ENCODE measurements around the gene RCN1.
"Not testable (repeated sequence)": the region's sequence is repeated elsewhere in the genome, so short reads cannot be mapped to it uniquely, and the experiment has no call there.

RCN1 gene

GRCh38 chr11:32090545-32091370, at the start of gene RCN1:
RCN1 (plus strand) TSS chr11:32091074; CDS start chr11:32091197, 123 bp downstream.
- DNase-seq (ENCODE audit: low spot score): peak; percentile 14

GRCh38 chr11:32043737-32044136, 47.1 kb upstream of the RCN1 start:
- no peak for DNase-seq (ENCODE audit: low spot score)

GRCh38 chr11:32044158-32044863, 46.6 kb upstream of the RCN1 start:
- DNase-seq (ENCODE audit: low spot score): no peak

GRCh38 chr11:32045456-32045855, 45.4 kb upstream of the RCN1 start:
- no peak for DNase-seq (ENCODE audit: low spot score)

GRCh38 chr11:32050264-32050663, 40.6 kb upstream of the RCN1 start:
- DNase-seq (ENCODE audit: low spot score): no peak

- DNase-seq (ENCODE audit: low spot score): peak; percentile 44
These were observed 38.7 kb upstream of the RCN1 start for GRCh38 chr11:32052215-32052614.

GRCh38 chr11:32053151-32053888, 37.6 kb upstream of the RCN1 start:
- DNase-seq (ENCODE audit: low spot score): no peak

GRCh38 chr11:32055861-32056260, 35.0 kb upstream of the RCN1 start:
- DNase-seq (ENCODE audit: low spot score): no peak

- no peak for DNase-seq (ENCODE audit: low spot score)
These were observed 34.4 kb upstream of the RCN1 start for GRCh38 chr11:32056438-32056837.

GRCh38 chr11:32059686-32060462, 31.0 kb upstream of the RCN1 start:
- no peak for DNase-seq (ENCODE audit: low spot score)

GRCh38 chr11:32062540-32062939, 28.3 kb upstream of the RCN1 start:
- DNase-seq (ENCODE audit: low spot score): no peak

GRCh38 chr11:32063031-32063430, 27.8 kb upstream of the RCN1 start:
- DNase-seq (ENCODE audit: low spot score): not testable (repeated sequence)

GRCh38 chr11:32065865-32066629, 24.8 kb upstream of the RCN1 start:
- DNase-seq (ENCODE audit: low spot score): no peak

- no peak for DNase-seq (ENCODE audit: low spot score)
These were observed 22.6 kb upstream of the RCN1 start for GRCh38 chr11:32068134-32068870.

- DNase-seq (ENCODE audit: low spot score): no peak
These were observed 21.4 kb upstream of the RCN1 start for GRCh38 chr11:32069361-32070058.

- no peak for DNase-seq (ENCODE audit: low spot score)
These were observed 20.2 kb upstream of the RCN1 start for GRCh38 chr11:32070692-32071091.

GRCh38 chr11:32071811-32072210, 19.1 kb upstream of the RCN1 start:
- DNase-seq (ENCODE audit: low spot score): no peak

- no peak for DNase-seq (ENCODE audit: low spot score)
These were observed 17.8 kb upstream of the RCN1 start for GRCh38 chr11:32072872-32073643.

- no peak for DNase-seq (ENCODE audit: low spot score)
These were observed 17.2 kb upstream of the RCN1 start for GRCh38 chr11:32073644-32074026.
